Activated CD4-positive, alpha-beta T cell treated with anti-CD3 and anti-CD28 coated beads, Interleukin-2, amount 10 ng/mL, durations not matched to agents 24 days and 14 days (primary cell): ENCODE measurements around the gene GEMIN7. TPM values are rescaled to one million over a fixed set of nuclear protein-coding genes. Genes with fewer than 3 reads are reported as not detected.

Experiments
- DNase-seq: peaks from one replicate; pipeline ENCODE4 v3.0.0; 2022
- H3K27ac Mint-ChIP-seq: one replicate; pipeline ENCODE4 v1.8.0; 2022; ENCODE audit warnings: mild to moderate bottlenecking, mixed read lengths
- H3K27me3 Mint-ChIP-seq: one replicate; pipeline ENCODE4 v1.8.0; 2022; ENCODE audit warnings: mixed read lengths
- H3K36me3 Mint-ChIP-seq: one replicate; pipeline ENCODE4 v1.8.0; 2022; ENCODE audit warnings: low read depth, mild to moderate bottlenecking, mixed read lengths
- H3K4me1 Mint-ChIP-seq: one replicate; pipeline ENCODE4 v1.8.0; 2021; ENCODE audit warnings: mixed read lengths
- H3K4me3 Mint-ChIP-seq: one replicate; pipeline ENCODE4 v1.8.0; 2022; ENCODE audit warnings: mild to moderate bottlenecking, moderate library complexity, mixed read lengths
- H3K9me3 Mint-ChIP-seq: one replicate; pipeline ENCODE4 v1.8.0; 2021; ENCODE audit warnings: mixed read lengths
- intact Hi-C: fragments of 100-400 bp; cut with micrococcal nuclease; formaldehyde crosslinking; loops from one replicate; pipeline ENCODE4 v1.15.1; 2023
- total RNA-seq: library from RNA; stranded (reverse); gene quantifications from 2 replicates; pipeline ENCODE4 v1.2.3, GENCODE V29; 2022

The GEMIN7 gene, protein sequence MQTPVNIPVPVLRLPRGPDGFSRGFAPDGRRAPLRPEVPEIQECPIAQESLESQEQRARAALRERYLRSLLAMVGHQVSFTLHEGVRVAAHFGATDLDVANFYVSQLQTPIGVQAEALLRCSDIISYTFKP
- 51.5 and 54.3 TPM in 2 replicates for total RNA-seq

DNA sequence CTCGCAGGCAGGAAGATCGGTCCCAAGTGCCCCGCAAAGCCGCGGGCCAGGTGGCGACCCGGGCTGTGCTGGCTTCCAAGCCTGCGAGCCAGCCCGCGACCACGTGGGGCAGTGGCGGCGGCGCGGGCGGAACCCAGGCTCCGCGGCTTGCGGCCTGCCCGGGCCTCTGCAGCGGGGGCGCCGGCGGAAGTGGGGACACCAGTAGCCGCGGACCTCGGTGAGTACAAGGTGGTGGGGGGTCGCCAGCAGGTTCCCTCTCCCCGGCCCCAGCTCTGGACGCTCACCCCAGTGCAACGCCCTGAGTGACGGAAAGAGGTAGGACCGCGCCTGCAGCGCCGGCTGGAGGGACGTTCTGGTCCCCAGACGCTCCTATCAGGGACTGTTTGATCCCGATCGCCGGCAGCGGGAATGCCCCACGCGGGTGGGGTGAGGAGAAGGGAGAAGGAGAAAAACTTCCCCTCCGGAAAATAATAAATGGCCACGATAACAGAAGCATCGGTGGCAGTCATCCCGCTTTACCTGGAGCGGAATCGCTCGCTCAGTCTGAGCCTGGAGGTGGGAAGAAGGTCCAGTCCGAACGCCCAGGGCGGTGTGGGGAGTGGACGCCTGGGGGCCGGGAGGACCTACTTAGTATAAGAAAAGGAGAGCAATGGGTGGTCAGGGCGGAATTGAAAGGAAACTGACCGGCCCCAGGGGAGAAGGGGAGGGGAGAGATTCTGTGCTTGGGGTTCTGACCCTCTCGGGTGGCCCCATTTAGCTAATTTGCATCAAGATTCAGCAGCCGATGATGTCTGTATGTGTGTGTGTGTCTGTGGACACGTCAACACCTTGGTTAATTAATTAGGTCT lies at the start of gene GEMIN7:
TSS of gene GEMIN7 (plus strand) at position 198 of the 848 bp plus-strand sequence. CDS start 10,855 bp downstream, outside the sequence.
- peak within 1 kb of the TSS; percentile 100 for H3K4me3 Mint-ChIP-seq
- peaks cover 31% of the 10 kb centered on the region for H3K4me1 Mint-ChIP-seq
- intact Hi-C loops: loop anchor here (1.0 to 5.0 kb wide), 6 partner anchors 12 to 1312 kb away; partner anchors contain the start of genes BLOC1S3, CLASRP, RELB and TRAPPC6A
- H3K27me3 Mint-ChIP-seq: no peaks in the 10 kb centered on the region
- H3K36me3 Mint-ChIP-seq: peaks cover 19% of the 10 kb centered on the region
- H3K9me3 Mint-ChIP-seq: no peaks in the 10 kb centered on the region
- DNase-seq: peak; percentile 95
- H3K27ac Mint-ChIP-seq: peak within 1 kb of the TSS; percentile 94

DNA sequence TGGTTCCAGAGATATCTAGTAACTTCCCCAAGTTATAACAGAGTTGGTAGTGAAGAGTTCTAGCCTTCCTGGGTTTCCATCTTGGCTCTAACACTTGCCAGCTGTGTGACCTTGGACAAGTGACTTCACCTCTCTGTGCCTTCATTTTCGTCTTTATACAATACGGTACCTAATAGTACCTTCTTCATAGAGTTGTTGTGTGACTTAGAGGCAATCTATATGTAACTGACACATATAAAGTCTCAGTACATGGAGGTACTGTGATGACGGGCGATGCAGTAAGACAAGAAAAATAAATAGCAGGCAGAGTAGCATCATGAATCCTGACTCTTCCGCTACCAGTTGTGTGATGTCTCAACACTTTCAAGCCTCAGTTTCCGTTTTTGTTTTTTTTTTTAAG lies 48.2 kb upstream of the GEMIN7 start:
- Mint-ChIP-seq H3K36me3 (peaks cover 75% of the 10 kb centered on the region), H3K27me3 (no peaks in the 10 kb centered on the region), H3K4me1 (peaks cover 1% of the 10 kb centered on the region), H3K27ac (no peak overlapping the region), H3K4me3 (no peak overlapping the region), H3K9me3 (no peaks in the 10 kb centered on the region)
- DNase-seq: no peak
- intact Hi-C loops: no loop called here

DNA sequence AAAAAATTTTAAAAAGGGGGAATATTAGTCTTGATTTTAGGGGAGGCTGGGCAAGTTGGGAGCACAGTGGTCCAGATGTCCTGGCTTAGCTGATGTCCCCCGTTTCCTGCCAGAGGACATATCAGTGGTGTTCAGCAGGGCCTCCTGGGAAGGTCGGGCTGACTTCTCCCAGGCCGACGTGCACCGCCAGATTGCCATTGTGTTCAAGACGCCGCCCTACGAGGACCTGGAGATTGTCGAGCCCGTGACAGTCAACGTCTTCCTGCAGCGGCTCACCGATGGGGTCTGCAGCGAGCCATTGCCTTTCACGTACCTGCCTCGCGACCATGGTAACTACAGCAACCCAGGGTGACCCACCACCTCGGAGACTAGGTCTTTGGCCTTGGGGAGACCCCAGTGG lies 46.6 kb upstream of the GEMIN7 start:
- Mint-ChIP-seq H3K27ac (no peak overlapping the region), H3K27me3 (no peaks in the 10 kb centered on the region), H3K4me1 (no peaks in the 10 kb centered on the region), H3K4me3 (no peak overlapping the region), H3K9me3 (no peaks in the 10 kb centered on the region), H3K36me3 (peaks cover 73% of the 10 kb centered on the region)
- DNase-seq: no peak
- intact Hi-C loops: no loop called here

DNA sequence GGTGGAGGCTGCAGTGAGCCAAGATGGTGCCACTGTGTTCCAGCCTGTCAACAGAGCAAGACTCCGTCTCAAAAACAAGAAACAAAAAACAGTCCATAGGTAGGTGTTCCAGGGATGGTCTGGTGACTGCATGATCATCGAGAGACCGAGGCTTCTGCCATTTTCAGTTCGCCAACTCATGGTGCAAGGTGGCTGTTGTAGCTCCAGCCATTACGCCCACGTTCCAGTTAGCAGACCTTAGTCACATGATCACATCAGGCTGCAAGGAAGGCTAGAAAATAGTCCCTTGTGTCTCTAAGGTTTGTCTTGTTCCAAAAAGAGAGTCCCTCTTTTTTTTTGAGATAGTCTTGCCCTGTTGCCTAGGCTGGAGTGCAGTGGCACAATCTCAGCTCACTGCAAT lies 43.3 kb upstream of the GEMIN7 start:
- Mint-ChIP-seq H3K9me3 (no peaks in the 10 kb centered on the region), H3K4me1 (peaks cover 14% of the 10 kb centered on the region), H3K27me3 (no peaks in the 10 kb centered on the region), H3K27ac (no peak overlapping the region), H3K36me3 (peaks cover 66% of the 10 kb centered on the region), H3K4me3 (no peak overlapping the region)
- intact Hi-C loops: no loop called here
- DNase-seq: no peak

DNA sequence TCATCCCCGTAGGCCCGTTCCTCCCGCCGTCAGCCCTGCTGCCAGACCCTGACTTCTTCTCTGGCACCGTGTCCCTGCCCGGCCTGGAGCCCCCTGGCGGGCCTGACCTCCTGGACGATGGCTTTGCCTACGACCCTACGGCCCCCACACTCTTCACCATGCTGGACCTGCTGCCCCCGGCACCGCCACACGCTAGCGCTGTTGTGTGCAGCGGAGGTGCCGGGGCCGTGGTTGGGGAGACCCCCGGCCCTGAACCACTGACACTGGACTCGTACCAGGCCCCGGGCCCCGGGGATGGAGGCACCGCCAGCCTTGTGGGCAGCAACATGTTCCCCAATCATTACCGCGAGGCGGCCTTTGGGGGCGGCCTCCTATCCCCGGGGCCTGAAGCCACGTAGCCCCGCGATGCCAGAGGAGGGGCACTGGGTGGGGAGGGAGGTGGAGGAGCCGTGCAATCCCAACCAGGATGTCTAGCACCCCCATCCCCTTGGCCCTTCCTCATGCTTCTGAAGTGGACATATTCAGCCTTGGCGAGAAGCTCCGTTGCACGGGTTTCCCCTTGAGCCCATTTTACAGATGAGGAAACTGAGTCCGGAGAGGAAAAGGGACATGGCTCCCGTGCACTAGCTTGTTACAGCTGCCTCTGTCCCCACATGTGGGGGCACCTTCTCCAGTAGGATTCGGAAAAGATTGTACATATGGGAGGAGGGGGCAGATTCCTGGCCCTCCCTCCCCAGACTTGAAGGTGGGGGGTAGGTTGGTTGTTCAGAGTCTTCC lies 41.5 kb upstream of the GEMIN7 start:
- peak overlapping the region; percentile 63 for H3K4me3 Mint-ChIP-seq
- intact Hi-C loops: loop anchor here (1.0 to 2.0 kb wide), 5 partner anchors 21 to 147 kb away; partner anchors contain the start of genes CLPTM1, GEMIN7, PPP1R37 and TOMM40

DNA sequence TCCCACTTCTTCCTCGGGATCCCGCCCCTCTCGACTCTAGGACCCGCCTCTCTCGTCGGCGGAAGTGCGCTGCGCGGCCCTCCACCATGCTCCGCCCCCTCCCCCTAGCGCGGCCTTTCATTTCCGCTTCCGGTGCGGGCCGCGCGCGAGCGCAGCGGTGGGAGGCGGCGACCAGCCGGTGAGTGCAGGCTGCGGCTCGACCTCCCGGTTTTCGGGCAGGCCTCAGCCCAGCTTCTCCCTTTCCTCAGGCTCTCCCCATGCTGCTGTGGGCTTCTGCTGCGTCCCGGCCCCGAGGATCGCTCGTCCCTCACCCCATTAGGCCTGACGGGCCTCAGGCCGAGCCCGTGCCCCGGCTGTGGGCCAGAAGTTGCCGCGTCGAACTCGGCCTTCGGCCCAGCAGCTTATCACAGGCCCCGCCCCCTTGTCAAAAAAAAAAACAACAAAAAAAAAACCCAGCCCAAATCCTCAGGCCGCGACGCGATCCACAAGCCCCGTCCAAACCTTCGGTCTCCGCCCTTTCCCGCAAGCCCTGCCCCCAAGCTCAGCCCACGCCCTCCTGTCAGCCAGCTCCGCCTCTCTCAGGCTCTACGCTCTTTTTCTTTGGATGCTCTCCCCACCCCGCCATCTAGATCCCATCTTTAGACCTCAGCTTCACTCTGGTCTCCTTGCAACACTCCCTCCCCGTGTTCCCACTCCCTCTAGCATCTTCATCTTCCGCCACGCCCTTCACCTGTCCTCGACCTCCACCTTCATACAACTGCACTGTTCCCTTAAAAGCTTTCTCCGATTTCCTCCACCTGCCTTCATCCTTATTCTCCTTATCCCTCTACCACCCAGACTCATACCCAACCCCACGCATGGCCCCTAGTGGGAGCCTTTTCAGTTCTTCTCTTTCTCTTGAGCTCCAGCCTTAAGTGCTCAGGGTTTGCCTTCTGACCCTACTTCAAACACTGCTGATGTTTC lies 39.8 kb upstream of the GEMIN7 start, which contains the start of gene CLASRP:
TSS of gene CLASRP (plus strand) at position 115 of the 963 bp plus-strand sequence. CDS start 1,168 bp downstream, outside the sequence.
- H3K4me1 Mint-ChIP-seq: peaks cover 26% of the 10 kb centered on the region
- no peaks in the 10 kb centered on the region for H3K27me3 Mint-ChIP-seq
- peak; percentile 97 for DNase-seq
- H3K4me3 Mint-ChIP-seq: peak within 1 kb of the TSS; percentile 88
- no peaks in the 10 kb centered on the region for H3K9me3 Mint-ChIP-seq
- H3K27ac Mint-ChIP-seq: peak within 1 kb of the TSS; percentile 95
- H3K36me3 Mint-ChIP-seq: peaks cover 65% of the 10 kb centered on the region
- intact Hi-C loops: loop anchor here (1.0 to 2.0 kb wide), 6 partner anchors 20 to 148 kb away; partner anchors contain the start of genes CLPTM1, GEMIN7, PPP1R37 and TOMM40

More for the DNA sequence above, 41.5 kb upstream of the GEMIN7 start:
- H3K9me3 Mint-ChIP-seq: no peaks in the 10 kb centered on the region
- peaks cover 64% of the 10 kb centered on the region for H3K36me3 Mint-ChIP-seq
- peaks cover 26% of the 10 kb centered on the region for H3K4me1 Mint-ChIP-seq
- H3K27ac Mint-ChIP-seq: peak overlapping the region; percentile 29
- H3K27me3 Mint-ChIP-seq: no peaks in the 10 kb centered on the region
- no peak for DNase-seq

DNA sequence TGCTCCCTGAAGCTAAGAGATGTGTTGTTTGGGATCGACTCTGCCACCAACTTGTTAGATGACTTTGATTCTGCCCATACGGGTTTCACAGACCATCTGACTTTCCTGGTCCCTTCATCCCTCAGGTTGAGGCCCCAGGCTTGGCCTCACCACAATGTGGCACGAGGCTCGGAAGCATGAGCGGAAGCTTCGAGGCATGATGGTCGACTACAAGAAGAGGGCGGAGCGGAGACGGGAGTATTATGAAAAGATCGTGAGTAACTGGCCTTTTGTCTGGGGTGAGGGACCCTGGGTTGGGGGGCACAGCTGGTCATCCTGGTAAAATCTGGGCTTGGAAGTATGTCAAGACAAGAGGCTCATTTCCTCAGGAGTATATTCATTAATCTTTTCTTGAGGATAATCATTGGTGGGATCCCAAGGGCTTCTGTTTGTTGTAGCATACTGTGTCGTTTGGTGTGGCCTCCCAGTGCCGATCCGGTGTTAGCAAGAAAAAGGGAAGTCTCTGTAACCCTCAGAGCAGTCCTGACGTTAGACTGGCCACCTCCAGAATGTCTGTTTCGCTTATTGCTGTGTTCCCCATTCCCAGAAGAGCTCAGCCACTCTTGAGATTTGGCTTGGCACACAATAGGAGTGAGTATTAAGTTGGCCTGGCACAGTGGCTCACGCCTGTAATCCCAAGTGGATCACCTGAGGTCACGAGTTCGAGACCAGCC lies 38.8 kb upstream of the GEMIN7 start:
- Mint-ChIP-seq H3K36me3 (peaks cover 60% of the 10 kb centered on the region), H3K4me3 (peak overlapping the region; percentile 88), H3K27me3 (no peaks in the 10 kb centered on the region), H3K9me3 (no peaks in the 10 kb centered on the region), H3K4me1 (peaks cover 27% of the 10 kb centered on the region), H3K27ac (peak overlapping the region; percentile 95)
- intact Hi-C loops: no loop called here
- no peak for DNase-seq

DNA sequence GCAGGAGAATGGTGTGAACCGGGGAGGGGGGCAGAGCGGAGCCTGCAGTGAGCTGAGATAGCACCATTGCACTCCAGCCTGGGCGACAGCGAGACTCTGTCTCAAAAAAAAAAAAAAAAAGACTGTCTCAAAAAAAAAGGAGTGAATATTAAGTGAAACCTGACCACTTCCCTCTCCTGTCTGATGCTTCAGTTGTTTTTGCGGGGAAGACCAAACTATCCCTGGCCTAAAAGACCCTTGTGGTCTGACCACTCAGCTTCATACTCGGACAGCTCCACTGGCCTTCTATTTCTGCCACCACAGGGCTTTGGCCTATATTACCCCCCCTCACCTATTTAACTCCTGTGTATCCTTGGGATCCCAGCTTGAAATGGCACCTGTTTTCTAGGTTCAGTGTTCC lies 37.9 kb upstream of the GEMIN7 start:
- intact Hi-C loops: no loop called here
- H3K4me3 Mint-ChIP-seq: peak overlapping the region; percentile 56
- H3K4me1 Mint-ChIP-seq: peaks cover 34% of the 10 kb centered on the region
- no peak for DNase-seq
- H3K27ac Mint-ChIP-seq: no peak overlapping the region
- no peaks in the 10 kb centered on the region for H3K27me3 Mint-ChIP-seq
- peaks cover 60% of the 10 kb centered on the region for H3K36me3 Mint-ChIP-seq
- H3K9me3 Mint-ChIP-seq: no peaks in the 10 kb centered on the region

DNA sequence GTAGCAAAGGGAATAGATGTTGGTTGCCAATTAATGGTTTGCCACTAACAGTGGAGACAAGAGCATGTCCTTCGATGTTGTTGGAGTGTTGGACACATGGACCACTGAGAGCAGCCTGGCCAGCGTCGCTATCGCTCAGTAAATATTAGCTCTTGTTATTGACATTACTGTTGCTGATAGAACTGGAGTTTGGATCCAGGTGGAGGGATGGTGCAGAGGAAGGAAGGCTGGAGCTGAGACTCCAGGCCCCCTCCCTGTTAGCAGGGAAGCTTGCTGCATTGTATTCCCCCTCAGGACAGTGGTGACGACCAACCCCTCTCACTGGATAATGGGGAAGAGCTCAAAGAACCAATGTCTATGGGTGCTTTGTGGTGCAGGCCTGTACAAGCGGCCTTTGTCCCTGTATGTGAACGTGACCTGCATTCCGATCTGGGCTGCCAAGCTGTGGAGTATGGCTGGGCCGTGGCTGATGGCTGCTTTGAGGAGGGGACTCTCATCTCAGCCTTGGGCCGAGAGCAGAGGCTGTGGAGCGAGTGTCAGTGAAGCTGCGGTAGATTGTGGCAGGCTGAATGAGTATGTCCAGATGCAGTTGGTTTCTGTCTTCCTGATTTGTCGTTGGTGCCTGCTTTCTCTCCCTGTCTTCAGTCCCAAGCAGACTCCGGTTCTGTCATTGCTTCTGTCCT lies 33.2 kb upstream of the GEMIN7 start:
- DNase-seq: no peak
- no peak overlapping the region for H3K4me3 Mint-ChIP-seq
- peaks cover 48% of the 10 kb centered on the region for H3K36me3 Mint-ChIP-seq
- H3K27me3 Mint-ChIP-seq: no peaks in the 10 kb centered on the region
- no peaks in the 10 kb centered on the region for H3K9me3 Mint-ChIP-seq
- intact Hi-C loops: no loop called here
- H3K27ac Mint-ChIP-seq: no peak overlapping the region
- peaks cover 44% of the 10 kb centered on the region for H3K4me1 Mint-ChIP-seq

DNA sequence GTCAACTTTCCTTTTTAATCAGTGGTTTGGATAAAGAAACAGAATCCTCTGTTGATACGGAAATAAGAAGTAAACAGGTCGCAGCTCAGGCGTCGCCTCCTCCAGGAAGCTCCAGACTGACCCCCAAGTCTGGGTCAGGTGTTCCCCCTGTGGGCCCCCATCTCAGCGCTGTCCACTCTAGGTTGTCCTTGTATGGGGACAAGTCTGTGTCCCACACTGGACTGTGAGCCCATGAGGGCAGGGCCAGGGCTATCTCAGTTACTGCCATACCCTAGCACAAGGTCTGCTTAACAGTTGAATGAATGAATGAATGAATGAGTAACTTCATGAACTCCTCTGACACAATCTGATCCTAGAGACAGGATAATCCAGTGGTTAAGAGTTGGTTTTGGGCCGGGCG lies 32.7 kb upstream of the GEMIN7 start:
- H3K9me3 Mint-ChIP-seq: no peaks in the 10 kb centered on the region
- intact Hi-C loops: no loop called here
- DNase-seq: no peak
- peaks cover 47% of the 10 kb centered on the region for H3K36me3 Mint-ChIP-seq
- H3K4me1 Mint-ChIP-seq: peaks cover 41% of the 10 kb centered on the region
- H3K4me3 Mint-ChIP-seq: peak overlapping the region; percentile 56
- H3K27me3 Mint-ChIP-seq: no peaks in the 10 kb centered on the region
- no peak overlapping the region for H3K27ac Mint-ChIP-seq

DNA sequence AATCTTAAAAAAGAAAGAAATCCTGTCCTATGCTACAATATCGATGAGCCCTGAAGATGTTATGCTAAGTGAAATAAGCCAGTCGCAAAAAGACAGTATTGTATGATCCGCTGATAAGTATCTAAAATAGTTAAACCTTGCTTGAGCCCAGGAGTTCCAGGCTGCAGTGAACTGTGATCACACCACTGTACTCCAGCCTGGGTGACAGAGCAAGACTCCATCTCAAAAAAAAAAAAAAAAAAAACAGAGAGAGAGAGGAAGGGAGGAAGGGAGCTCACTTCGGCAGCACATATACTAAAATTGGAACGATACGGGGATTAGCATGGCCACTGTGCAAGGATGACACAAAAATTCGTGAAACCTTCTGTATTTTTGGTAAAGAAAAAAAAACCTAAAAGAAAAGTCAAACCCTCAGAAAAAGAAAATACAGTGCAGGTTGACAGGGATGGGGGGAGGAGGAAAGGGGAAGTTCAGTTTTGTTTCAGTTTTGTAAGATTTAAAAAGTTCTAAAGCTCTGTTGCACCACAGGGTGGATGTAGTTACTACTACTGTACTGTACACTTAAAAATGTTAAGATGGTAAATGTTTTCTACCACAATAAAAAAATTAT lies 31.8 kb upstream of the GEMIN7 start:
- H3K4me1 Mint-ChIP-seq: peaks cover 32% of the 10 kb centered on the region
- peaks cover 41% of the 10 kb centered on the region for H3K36me3 Mint-ChIP-seq
- no peaks in the 10 kb centered on the region for H3K9me3 Mint-ChIP-seq
- intact Hi-C loops: no loop called here
- peak overlapping the region; percentile 56 for H3K4me3 Mint-ChIP-seq
- peak overlapping the region; percentile 67 for H3K27ac Mint-ChIP-seq
- no peaks in the 10 kb centered on the region for H3K27me3 Mint-ChIP-seq
- no peak for DNase-seq
